ENCODE measurements around the gene RNU6-7. TPM values are rescaled to one million over a fixed set of nuclear protein-coding genes. Genes with fewer than 3 reads are reported as not detected.

The RNU6-7 gene
- total and polyA plus RNA-seq, 2 of the 13 experiments (the other 11 are each of a cell fraction or from before 2014, with no cell fraction given), result under 0.01 TPM; not detected in 1

DNA sequence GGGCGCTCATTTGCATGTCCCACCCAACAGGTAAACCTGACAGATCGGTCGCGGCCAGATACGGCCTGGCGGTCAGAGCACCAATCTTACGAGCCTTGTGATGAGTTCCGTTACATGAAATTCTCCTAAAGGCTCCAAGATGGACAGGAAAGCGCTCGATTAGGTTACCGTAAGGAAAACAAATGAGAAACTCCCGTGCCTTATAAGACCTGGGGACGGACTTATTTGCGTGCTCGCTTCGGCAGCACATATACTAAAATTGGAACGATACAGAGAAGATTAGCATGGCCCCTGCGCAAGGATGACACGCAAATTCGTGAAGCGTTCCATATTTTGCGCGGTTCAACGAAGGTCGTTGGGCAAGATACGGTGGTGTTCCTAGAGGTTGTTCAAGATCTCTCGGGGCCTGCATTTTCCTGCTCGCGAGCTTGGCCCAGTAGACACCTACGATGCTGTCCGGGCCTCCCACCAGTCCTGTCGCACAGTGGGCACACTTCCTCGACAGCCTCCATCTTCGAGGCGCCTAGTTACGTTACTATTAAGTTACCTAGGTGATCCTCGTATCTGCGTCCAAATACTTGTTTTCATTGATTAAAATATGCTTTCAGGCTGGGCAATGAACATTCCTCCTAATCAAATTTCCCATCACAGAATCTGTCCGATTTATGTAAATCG is at the start of gene RNU6-7 (continued):
- TF ChIP-seq, protein P1, sequence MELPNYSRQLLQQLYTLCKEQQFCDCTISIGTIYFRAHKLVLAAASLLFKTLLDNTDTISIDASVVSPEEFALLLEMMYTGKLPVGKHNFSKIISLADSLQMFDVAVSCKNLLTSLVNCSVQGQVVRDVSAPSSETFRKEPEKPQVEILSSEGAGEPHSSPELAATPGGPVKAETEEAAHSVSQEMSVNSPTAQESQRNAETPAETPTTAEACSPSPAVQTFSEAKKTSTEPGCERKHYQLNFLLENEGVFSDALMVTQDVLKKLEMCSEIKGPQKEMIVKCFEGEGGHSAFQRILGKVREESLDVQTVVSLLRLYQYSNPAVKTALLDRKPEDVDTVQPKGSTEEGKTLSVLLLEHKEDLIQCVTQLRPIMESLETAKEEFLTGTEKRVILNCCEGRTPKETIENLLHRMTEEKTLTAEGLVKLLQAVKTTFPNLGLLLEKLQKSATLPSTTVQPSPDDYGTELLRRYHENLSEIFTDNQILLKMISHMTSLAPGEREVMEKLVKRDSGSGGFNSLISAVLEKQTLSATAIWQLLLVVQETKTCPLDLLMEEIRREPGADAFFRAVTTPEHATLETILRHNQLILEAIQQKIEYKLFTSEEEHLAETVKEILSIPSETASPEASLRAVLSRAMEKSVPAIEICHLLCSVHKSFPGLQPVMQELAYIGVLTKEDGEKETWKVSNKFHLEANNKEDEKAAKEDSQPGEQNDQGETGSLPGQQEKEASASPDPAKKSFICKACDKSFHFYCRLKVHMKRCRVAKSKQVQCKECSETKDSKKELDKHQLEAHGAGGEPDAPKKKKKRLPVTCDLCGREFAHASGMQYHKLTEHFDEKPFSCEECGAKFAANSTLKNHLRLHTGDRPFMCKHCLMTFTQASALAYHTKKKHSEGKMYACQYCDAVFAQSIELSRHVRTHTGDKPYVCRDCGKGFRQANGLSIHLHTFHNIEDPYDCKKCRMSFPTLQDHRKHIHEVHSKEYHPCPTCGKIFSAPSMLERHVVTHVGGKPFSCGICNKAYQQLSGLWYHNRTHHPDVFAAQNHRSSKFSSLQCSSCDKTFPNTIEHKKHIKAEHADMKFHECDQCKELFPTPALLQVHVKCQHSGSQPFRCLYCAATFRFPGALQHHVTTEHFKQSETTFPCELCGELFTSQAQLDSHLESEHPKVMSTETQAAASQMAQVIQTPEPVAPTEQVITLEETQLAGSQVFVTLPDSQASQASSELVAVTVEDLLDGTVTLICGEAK (IDR thresholded peaks at IDR 0.05), result no peak
- TF ChIP-seq, protein P1 (CRISPR knock-in tag; IDR thresholded peaks at IDR 0.05), result no peak
- no peak for TF ChIP-seq SRF (IDR thresholded peaks at IDR 0.05; ENCODE audit: low read depth, low read length)
- TF ChIP-seq, protein P2, sequence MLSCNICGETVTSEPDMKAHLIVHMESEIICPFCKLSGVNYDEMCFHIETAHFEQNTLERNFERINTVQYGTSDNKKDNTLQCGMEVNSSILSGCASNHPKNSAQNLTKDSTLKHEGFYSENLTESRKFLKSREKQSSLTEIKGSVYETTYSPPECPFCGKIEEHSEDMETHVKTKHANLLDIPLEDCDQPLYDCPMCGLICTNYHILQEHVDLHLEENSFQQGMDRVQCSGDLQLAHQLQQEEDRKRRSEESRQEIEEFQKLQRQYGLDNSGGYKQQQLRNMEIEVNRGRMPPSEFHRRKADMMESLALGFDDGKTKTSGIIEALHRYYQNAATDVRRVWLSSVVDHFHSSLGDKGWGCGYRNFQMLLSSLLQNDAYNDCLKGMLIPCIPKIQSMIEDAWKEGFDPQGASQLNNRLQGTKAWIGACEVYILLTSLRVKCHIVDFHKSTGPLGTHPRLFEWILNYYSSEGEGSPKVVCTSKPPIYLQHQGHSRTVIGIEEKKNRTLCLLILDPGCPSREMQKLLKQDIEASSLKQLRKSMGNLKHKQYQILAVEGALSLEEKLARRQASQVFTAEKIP (CRISPR knock-in tag; IDR thresholded peaks at IDR 0.05; ENCODE audit: borderline replicate concordance), result no peak
- TF ChIP-seq ZNF720 (CRISPR knock-in tag; IDR thresholded peaks at IDR 0.05), result 0 out of 2 replicates have a peak, but pooled peaks have one; percentile 45
- peak; percentile 7; the same call in 1 of the 2 replicates for TF ChIP-seq HDAC2 (CRISPR knock-in tag; IDR thresholded peaks at IDR 0.05)
- 0 out of 2 replicates have a peak, but pooled peaks have one; percentile 23 for TF ChIP-seq ZNF710 (CRISPR knock-in tag; IDR thresholded peaks at IDR 0.05; ENCODE audit: borderline replicate concordance)
- TF ChIP-seq FUBP1 (CRISPR knock-in tag; IDR thresholded peaks at IDR 0.05; ENCODE audit: borderline replicate concordance), result 0 out of 2 replicates have a peak, but pooled peaks have one; percentile 17
- TF ChIP-seq, protein P3, sequence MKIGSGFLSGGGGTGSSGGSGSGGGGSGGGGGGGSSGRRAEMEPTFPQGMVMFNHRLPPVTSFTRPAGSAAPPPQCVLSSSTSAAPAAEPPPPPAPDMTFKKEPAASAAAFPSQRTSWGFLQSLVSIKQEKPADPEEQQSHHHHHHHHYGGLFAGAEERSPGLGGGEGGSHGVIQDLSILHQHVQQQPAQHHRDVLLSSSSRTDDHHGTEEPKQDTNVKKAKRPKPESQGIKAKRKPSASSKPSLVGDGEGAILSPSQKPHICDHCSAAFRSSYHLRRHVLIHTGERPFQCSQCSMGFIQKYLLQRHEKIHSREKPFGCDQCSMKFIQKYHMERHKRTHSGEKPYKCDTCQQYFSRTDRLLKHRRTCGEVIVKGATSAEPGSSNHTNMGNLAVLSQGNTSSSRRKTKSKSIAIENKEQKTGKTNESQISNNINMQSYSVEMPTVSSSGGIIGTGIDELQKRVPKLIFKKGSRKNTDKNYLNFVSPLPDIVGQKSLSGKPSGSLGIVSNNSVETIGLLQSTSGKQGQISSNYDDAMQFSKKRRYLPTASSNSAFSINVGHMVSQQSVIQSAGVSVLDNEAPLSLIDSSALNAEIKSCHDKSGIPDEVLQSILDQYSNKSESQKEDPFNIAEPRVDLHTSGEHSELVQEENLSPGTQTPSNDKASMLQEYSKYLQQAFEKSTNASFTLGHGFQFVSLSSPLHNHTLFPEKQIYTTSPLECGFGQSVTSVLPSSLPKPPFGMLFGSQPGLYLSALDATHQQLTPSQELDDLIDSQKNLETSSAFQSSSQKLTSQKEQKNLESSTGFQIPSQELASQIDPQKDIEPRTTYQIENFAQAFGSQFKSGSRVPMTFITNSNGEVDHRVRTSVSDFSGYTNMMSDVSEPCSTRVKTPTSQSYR (CRISPR knock-in tag; IDR thresholded peaks at IDR 0.05; ENCODE audit: borderline replicate concordance), result peak; percentile 21; the same call in 1 of the 2 replicates
